HG02840 (cell line): Measurements from ENCODE around the gene EIF4B.

Experiments
- ATAC-seq: cut with Tn5 transposase; IDR thresholded peaks from one replicate; pipeline ENCODE4 v1.9.1; 2021; ENCODE audit warnings: mild to moderate bottlenecking, moderate library complexity, moderate number of reproducible peaks; ENCODE audit not compliant: unreplicated experiment, low FRiP score

EIF4B gene

DNA sequence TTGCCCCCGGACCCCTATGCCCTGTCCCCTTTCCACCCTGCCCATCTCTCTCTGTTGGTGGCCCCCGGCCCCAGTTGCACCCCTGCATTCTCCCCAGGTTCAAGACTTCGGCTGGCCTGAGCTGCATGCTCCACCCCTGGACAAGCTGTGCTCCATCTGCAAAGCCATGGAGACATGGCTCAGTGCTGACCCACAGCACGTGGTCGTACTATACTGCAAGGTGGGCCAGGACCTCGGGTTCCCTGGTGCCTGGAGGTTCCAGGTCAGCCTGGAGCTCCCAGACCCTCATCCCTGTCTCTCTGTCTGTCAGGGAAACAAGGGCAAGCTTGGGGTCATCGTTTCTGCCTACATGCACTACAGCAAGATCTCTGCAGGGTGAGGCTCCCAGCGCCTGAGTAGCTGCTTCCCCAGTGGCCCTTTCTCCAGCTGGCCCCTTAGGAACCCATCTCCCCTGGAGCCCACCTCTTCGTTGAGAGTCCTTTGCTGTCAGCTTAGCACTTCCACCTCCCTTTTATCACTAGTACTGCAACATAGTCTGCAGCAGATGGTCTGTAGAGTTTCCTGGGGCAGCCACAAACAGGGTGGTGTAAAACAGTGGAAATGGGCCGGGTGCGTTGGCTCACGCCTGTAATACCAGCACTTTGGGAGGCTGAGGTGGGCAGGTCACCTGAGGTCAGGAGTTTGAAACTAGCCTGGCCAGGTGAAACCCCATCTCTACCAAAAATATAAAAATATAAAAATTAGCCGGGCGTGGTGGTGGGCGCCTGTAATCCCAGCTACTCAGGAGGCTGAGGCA, 49.4 kb downstream of the EIF4B start:
- ATAC-seq = no peak

DNA sequence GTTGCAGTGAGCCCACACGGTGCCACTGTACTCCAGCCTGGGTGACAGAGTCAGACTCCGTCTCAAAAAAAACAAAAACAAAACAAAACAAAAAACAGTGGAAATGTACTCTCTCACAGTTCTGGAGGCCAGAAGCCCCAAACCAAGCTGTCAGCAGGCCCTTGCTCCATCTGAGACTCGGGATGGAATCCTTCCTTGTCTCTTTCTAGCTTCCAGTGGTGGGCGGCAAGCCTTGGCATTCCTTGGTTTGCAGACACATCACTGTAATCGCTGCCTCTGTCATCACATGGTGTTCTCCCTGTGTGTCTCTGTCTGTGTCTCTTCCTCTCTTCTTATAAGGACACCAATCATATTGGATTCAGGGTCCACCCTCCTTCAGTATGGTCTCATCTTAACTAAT, 50.0 kb downstream of the EIF4B start:
- ATAC-seq = no peak

DNA sequence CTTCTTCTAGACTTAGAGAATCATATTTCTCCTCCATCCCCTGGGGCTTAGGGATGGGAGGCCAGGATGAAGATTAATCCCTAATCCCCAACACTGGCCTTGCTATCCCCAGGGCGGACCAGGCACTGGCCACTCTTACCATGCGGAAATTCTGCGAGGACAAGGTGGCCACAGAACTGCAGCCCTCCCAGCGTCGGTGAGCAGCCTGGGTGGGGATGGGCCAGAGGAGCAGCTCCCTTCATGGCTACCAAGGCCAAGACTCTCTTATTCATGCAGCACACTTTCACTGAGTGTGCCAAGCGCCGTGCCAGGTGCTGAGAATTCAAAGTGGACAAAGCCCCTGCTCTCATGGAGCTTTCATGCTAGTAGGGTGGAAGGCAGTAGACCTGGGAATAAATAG, 50.6 kb downstream of the EIF4B start:
- ATAC-seq = no peak

DNA sequence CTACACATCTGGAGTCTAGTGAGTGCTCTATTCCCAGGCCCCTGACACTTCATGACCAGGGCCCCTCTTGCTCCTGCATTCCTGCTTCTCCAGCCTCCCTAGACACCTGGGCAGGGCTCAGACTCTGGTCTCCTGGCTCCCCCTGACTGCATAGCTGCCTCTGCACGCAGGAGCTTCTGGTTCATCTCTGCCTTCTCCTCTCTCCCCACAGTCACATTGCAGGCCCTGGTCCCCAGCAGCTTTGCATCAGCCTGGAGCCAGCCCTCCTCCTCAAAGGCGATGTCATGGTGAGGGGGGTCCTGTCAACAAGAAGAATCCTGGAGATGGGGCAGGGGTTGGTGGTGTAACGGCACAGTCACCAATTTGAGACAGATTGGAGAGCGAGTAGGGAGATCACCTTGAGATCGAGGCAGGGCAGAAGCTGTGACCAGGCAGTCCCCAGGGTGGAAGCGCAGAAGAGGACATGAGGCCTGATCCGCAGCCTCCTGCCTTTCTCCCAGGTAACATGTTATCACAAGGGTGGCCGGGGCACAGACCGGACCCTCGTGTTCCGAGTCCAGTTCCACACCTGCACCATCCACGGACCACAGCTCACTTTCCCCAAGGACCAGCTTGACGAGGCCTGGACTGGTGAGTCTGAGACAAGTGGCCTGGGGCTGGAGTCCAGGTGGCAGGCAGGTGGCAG, 51.7 kb downstream of the EIF4B start:
- ATAC-seq = no peak

DNA sequence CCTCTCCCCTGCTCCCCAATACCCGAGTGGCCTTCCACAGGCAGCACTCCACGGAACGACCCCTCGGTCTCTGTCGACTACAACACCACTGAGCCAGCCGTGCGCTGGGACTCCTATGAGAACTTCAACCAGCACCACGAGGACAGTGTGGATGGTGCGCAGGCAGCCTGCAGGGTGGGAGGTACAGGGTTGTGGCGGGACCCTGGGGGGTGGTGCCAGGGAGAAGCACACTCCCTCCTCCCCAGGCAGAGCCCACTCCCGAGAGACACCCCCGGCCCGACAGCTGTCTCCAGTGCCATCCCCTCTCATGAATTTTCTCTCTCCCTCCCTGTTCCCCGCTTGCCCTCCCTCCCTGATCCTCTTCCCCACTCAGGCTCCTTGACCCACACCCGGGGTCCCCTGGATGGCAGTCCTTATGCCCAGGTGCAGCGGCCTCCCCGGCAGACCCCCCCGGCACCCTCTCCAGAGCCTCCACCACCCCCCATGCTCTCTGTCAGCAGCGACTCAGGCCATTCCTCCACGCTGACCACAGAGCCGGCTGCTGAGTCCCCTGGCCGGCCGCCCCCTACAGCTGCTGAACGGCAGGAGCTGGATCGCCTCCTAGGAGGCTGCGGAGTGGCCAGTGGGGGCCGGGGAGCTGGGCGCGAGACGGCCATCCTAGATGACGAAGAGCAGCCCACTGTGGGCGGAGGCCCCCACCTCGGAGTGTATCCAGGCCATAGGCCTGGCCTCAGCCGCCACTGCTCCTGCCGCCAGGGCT, 52.6 kb downstream of the EIF4B start:
- ATAC-seq = no peak

DNA sequence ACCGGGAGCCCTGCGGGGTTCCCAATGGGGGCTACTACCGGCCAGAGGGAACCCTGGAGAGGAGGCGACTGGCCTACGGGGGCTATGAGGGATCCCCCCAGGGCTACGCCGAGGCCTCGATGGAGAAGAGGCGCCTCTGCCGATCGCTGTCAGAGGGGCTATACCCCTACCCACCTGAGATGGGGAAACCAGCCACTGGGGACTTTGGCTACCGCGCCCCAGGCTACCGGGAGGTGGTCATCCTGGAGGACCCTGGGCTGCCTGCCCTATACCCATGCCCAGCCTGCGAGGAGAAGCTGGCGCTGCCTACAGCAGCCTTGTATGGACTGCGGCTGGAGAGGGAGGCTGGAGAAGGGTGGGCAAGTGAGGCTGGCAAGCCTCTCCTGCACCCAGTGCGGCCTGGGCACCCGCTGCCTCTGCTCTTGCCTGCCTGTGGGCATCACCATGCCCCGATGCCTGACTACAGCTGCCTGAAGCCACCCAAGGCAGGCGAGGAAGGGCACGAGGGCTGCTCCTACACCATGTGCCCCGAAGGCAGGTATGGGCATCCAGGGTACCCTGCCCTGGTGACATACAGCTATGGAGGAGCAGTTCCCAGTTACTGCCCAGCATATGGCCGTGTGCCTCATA, 53.3 kb downstream of the EIF4B start:
- ATAC-seq = no peak

DNA sequence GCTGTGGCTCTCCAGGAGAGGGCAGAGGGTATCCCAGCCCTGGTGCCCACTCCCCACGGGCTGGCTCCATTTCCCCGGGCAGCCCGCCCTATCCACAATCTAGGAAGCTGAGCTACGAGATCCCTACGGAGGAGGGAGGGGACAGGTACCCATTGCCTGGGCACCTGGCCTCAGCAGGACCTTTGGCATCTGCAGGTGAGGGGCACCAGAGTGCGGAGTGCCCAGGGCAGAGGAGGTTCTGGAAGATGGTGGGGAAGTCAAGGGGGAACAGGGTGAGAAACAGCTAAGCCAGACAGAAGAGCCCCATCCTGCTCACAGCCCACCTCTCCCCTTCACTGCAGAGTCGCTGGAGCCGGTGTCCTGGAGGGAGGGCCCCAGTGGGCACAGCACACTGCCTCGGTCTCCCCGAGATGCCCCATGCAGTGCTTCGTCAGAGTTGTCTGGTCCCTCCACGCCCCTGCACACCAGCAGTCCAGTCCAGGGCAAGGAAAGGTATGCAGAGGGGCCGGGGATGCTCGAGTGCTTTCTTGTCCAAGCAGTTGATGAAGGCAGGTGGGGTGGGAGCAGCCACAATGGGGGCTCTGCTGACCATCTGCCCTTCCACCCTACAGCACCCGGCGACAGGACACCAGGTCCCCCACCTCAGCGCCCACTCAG, 53.9 kb downstream of the EIF4B start:
- ATAC-seq = no peak

DNA sequence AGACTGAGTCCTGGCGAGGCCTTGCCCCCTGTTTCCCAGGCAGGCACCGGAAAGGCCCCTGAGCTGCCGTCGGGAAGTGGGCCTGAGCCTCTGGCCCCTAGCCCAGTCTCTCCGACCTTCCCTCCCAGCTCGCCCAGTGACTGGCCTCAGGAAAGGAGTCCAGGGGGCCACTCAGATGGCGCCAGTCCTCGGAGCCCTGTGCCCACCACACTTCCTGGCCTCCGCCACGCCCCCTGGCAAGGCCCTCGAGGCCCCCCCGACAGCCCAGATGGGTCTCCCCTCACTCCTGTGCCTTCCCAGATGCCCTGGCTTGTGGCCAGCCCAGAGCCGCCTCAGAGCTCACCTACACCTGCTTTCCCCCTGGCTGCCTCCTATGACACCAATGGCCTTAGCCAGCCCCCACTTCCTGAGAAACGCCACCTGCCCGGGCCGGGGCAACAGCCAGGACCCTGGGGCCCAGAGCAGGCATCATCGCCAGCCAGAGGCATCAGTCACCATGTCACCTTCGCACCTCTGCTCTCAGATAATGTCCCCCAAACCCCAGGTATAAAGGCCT, 54.5 kb downstream of the EIF4B start:
- ATAC-seq = no peak

DNA sequence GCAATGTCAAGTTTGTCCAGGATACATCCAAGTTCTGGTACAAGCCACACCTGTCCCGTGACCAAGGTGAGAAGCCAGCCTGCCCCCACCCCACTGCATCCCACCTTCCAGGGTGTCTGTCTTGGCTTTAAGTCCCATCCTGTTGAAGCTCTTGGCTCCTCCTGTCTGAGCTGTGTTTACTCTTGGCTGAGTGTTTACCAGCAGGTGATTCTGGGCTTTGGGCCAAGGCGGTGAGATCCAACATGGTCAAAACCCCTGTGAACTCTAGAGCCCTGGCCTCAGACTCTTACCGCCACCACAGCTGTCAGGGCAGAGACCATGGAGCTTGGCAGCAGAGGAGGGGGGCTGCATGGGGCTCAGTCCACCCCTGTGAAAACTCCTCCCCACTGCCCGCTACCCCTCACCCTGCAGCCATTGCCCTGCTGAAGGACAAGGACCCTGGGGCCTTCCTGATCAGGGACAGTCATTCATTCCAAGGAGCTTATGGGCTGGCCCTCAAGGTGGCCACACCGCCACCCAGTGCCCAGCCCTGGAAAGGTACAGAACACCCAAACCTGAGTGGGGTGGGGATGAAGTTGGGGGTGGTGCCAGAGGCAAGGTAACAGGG, 55.3 kb downstream of the EIF4B start:
- no peak for ATAC-seq

DNA sequence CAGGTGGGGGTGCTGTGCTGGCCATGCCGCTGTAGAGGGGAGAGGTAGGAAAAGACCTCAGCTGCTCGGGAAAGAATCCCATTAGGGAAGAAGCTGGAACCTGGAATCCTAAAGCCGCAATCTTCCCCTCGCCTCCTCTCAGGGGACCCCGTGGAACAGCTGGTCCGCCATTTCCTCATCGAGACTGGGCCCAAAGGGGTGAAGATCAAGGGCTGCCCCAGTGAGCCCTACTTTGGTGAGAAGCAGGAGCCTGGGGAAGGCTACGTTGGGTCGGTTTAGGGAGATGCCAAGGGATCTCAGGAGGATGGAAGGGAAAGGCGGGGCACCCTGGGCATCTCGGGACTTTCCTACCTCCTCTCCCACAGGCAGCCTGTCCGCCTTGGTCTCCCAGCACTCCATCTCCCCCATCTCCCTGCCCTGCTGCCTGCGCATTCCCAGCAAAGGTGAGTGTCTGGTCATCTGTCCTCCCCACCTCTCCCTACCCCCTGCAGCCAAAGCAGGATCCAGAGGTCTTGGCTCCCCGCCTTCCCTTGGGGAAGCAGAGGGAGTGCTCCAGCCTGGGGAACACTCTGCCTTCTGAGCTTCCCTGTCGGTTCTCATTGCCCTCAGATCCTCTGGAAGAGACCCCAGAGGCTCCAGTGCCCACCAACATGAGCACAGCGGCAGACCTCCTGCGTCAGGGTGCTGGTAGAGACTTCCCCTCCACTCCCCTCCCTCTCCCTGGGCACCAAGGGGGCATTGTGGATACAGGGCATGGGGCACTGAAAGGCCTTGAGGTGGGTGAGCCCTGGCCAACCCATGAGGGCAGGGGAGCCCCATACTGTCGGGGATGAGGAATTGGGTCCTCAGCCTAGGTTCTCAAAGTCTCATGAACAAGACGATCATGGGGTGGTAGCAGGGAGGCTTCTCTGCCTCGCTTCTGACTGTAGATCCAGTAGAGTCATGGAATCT, 56.0 kb downstream of the EIF4B start:
- no peak for ATAC-seq

DNA sequence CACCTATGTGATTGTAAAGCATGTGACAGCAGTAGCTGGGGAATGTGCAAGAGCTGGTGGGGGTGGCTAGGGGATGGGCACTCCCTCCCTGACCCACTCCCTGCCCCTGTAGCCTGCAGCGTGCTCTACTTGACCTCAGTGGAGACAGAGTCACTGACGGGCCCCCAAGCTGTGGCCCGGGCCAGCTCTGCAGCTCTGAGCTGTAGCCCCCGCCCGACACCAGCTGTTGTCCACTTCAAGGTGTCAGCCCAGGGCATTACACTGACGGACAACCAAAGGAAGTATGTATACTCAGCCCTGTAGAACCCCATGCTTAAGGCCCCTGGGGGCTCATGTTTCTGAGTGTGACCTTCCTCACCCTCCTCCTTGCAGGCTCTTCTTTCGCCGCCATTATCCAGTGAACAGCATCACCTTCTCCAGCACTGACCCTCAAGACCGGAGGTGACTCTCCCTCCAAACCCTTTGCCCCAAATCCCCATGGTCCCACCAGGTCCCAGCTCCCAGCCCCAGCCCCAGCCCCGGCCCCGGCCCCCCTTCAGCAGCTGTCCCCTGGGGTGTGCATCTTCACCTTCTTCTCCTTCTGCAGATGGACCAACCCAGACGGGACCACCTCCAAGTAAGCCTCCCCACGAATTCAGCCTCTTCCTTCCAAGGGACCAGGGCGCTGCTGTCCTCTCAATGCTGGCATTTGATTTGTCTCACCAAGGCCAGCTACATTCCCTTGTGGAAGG, 56.9 kb downstream of the EIF4B start:
- ATAC-seq = no peak

DNA sequence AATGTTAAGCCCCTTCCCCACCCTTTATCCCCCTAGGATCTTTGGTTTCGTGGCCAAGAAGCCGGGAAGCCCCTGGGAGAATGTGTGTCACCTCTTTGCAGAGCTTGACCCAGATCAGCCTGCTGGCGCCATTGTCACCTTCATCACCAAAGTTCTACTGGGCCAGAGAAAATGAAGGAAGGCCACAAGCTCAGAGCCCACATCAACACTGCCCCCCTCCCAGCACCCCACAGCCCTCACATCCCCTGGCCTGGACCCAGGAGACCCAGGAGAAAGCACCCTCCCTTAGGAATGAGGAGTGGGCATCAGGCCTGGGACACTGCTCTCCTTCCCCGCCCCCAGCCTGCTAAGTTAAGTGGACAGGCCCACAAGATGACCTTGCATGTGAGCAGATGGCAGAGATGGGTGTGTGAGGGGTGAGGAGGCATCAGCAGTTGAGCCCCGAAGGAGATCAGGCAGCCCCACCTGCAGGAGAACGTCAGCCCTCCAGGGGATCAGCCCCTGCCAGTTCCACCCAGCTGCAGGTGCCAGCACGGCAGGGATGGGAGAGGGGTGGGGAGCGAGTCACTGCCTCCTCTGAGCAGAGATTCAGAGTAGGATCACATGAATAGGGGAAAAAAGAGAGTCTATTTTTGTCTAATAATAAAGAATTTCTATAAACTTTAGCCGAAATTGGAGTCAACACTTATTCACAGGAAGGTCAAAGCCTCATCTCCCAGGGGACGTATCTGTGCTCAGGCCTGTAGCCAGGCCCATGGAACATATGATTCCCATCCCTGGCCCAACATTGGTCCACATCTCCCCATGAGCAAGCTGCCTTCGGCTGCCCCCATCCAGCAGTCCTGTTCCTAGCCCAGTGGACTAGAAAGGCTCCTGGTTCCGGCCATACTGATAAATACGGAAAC, 57.7 kb downstream of the EIF4B start:
- ATAC-seq = no peak

DNA sequence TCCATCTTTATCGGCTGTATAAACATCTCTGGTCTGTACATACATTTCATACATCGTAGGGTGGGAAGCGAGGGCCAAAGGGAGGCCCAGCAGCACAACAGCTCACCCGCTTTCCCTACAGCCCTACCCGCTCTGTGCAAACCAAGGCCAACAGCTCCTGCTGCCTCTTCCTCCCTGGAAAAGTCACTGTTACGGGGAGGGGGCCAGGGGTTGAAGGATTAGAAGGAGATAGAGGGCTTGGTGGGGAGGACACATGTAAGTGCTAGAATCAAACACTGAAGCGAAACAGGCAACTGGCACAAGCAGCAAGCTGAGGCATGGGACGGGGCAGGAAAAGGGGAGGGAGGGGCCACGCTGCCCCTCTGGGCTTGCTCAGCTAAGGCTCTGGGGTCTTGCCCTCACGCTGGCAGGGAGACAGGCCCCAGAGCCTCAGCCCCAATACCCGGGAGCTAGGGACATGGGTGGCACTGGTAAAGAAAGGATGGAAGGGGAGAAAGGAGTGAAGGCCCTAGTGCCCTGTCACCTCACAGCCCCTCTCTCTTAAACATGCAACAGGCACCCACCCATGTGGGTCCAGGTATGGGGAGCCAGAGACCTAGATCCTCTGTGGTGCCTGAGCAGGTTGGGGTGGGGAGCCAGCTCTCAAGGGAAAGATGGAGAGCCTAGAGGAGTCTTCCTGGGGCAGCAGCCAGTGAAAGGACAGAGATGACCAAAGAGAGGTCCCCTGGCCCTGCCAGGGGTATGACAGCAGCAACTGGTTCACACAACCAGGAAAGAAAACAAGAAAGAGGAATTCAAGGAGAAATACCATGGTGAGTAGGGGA, 58.6 kb downstream of the EIF4B start:
- ATAC-seq = no peak

DNA sequence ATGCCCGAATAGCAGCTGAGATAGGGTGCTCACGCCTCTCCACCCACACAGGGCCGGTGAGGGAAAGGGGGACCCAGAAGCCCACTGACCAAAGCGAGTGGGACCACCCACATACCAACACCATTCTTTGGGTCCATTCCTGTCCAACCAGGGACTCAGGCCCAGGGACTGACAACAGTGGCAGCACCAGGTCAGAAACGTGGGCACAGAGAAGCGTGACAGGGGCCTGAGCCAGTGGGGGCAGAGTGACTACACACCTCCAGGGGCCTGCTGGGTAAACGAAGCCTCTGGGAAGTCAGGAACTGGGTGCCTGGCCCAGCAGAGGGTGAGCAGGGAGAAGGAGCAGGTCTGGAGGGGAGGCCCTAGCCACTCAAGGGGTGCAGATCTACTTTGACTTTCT, 59.2 kb downstream of the EIF4B start:
- ATAC-seq = no peak

DNA sequence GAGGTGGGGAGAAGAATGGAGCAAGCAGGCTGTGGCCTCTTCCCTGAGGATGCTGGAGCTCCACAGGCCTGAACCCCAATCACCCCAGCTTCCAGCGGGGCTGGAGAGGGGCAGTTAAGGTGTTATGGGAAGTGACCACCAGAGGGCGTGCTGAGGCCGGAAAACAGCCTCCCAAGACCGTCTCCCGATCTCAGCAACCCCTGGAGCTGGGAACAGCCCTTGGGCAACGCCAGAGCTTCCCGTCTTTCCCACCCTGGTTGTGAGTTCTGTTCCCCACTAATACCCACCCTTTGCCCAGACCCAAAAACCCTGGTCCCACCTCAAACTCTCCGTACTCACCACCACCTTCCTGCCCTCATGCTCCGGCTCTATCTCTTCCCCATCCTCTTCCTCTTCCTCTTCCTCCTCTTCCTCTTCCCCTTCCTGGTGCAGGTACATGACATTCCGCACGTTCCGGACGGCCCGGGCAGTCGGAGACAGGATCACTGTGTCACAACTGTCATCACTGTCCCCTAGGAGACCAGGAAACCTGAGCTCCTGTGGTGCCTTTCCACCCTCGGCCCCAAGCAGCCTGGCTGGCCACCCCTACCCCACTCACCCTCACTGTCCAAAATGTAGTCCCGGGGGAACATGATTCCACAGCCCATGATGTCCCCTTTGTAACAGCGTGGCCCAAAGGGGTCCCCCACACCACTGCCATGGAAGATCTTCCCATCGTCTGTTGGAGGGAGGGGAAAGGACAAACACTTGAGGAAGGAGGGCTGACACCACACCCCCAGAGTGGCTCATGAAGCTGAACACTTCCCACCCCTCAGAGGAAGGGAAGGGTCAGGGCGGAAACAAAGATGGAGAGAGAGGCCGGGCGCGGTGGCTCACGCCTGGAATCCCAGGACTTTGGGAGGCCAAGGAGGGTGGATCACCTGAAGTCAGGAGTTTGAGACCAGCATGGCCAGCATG, 60.0 kb downstream of the EIF4B start:
- ATAC-seq = no peak
